Myocyte (in vitro differentiated cells): Measurements from ENCODE around the gene ETV5. TPM values are rescaled to one million over a fixed set of nuclear protein-coding genes. Genes with fewer than 3 reads are reported as not detected.
A peak's percentile ranks its signal among the peaks of the same experiment; 100 is the strongest.

Experiments used
- DNase-seq: peaks from one replicate; pipeline ENCODE4 v3.0.0-alpha.2; 2012; ENCODE audit warnings: low read depth
- total RNA-seq: library from RNA; depleted of rRNA; stranded (reverse); fragments of >200 nt; gene quantifications from 2 replicates; pipeline ENCODE4 v1.2.3, GENCODE V29; 2014

Gene ETV5
- total RNA-seq, 1 donor from 2014 or later: 131 TPM

- DNase-seq: no peak
Observed at GRCh38 chr3:186124592-186124991, 15.7 kb upstream of the ETV5 start.

- no peak for DNase-seq
Observed at GRCh38 chr3:186123012-186123411, 14.1 kb upstream of the ETV5 start.

- DNase-seq: peak; percentile 55
Observed at GRCh38 chr3:186121968-186122367, 13.1 kb upstream of the ETV5 start.

- no peak for DNase-seq
Observed at GRCh38 chr3:186121278-186121677, 12.4 kb upstream of the ETV5 start.

- no peak for DNase-seq
Observed at GRCh38 chr3:186119499-186119898, 10.6 kb upstream of the ETV5 start.

- no peak for DNase-seq
Observed at GRCh38 chr3:186118692-186119091, 9.8 kb upstream of the ETV5 start.

- DNase-seq: no peak
Observed at GRCh38 chr3:186117521-186118134, 8.7 kb upstream of the ETV5 start.

GRCh38 chr3:186115239-186115996, 6.5 kb upstream of the ETV5 start:
- no peak for DNase-seq

GRCh38 chr3:186110975-186111974, 2.4 kb upstream of the ETV5 start:
- DNase-seq: no peak

- peak; percentile 38 for DNase-seq
Observed at GRCh38 chr3:186109897-186110803, 1.3 kb upstream of the ETV5 start.

- DNase-seq: peak; percentile 69
Observed at GRCh38 chr3:186108106-186108940, 566 bp downstream of the ETV5 start.

GRCh38 chr3:186107215-186108105, 1.4 kb downstream of the ETV5 start:
- DNase-seq: peak; percentile 73

GRCh38 chr3:186105543-186105942, 3.3 kb downstream of the ETV5 start:
- DNase-seq: no peak

- DNase-seq: no peak
Observed at GRCh38 chr3:186102687-186103086, 6.2 kb downstream of the ETV5 start.

GRCh38 chr3:186100398-186100797, 8.5 kb downstream of the ETV5 start:
- DNase-seq: no peak

- DNase-seq: peak; percentile 89
Observed at GRCh38 chr3:186099178-186099577, 9.7 kb downstream of the ETV5 start.

GRCh38 chr3:186098740-186099139, 10.1 kb downstream of the ETV5 start:
- DNase-seq: peak; percentile 70

- DNase-seq: peak; percentile 88
Observed at GRCh38 chr3:186097663-186098451, 11.0 kb downstream of the ETV5 start.
